GM23338 (cell line): Measurements from ENCODE around the gene GRK2. TPM values are rescaled to one million over a fixed set of nuclear protein-coding genes. Genes with fewer than 3 reads are reported as not detected.

Experiments used
- ATAC-seq: fragments of 200-7000 bp; cut with Tn5 transposase; 3 replicates; pipeline ENCODE4 v1.9.1; 2020
- DNase-seq: peaks from one replicate; pipeline ENCODE4 v3.0.0-alpha.2; 2015; ENCODE audit warnings: low spot score
- H2AFZ ChIP-seq: fragments of 200-600 bp; sonication (generic); 2 replicates; pipeline ENCODE4 v1.8.0; 2016; ENCODE audit warnings: antibody characterized with exemption, mild to moderate bottlenecking, moderate library complexity
- H3F3A ChIP-seq: fragments of 200-600 bp; sonication (generic); replicated peaks from 2 replicates; pipeline ENCODE4 v1.8.0; 2017; ENCODE audit warnings: antibody characterized with exemption, mixed run types, low read depth
- H3K27ac ChIP-seq: fragments of 200-600 bp; sonication (generic); 2 replicates; pipeline ENCODE4 v1.6.1; 2016; ENCODE audit warnings: low read depth
- H3K27me3 ChIP-seq: fragments of 200-600 bp; sonication (generic); 2 replicates; pipeline ENCODE4 v1.8.0; 2016; ENCODE audit warnings: mild to moderate bottlenecking, mixed run types, moderate library complexity; ENCODE audit not compliant: insufficient read depth
- H3K36me3 ChIP-seq: fragments of 200-600 bp; sonication (generic); 2 replicates; pipeline ENCODE4 v1.8.0; 2016; ENCODE audit warnings: mild to moderate bottlenecking; ENCODE audit not compliant: insufficient read depth
- H3K4me1 ChIP-seq: fragments of 200-600 bp; sonication (generic); 2 replicates; pipeline ENCODE4 v1.8.0; 2016; ENCODE audit warnings: mild to moderate bottlenecking, moderate library complexity; ENCODE audit not compliant: insufficient read depth
- H3K4me2 ChIP-seq: fragments of 200-600 bp; sonication (generic); 2 replicates; pipeline ENCODE4 v1.7.1; 2017; ENCODE audit warnings: mixed run types
- H3K4me3 ChIP-seq: fragments of 200-600 bp; sonication (generic); 2 replicates; pipeline ENCODE4 v1.6.1; 2016; ENCODE audit warnings: mixed run types
- H3K79me2 ChIP-seq: fragments of 200-600 bp; sonication (generic); replicated peaks from 2 replicates; pipeline ENCODE4 v1.8.0; 2017; ENCODE audit warnings: mild to moderate bottlenecking; ENCODE audit not compliant: insufficient read depth
- H3K9me2 ChIP-seq: fragments of 200-600 bp; sonication (generic); 2 replicates; pipeline ENCODE4 v1.8.0; 2017; ENCODE audit not compliant: insufficient read depth
- H4K20me1 ChIP-seq: fragments of 200-600 bp; sonication (generic); replicated peaks from 2 replicates; pipeline ENCODE4 v1.8.0; 2017; ENCODE audit warnings: mild to moderate bottlenecking; ENCODE audit not compliant: insufficient read depth
- H3K27ac Mint-ChIP-seq: 2 replicates; pipeline ENCODE4 v1.8.0; 2020; ENCODE audit warnings: inconsistent platforms, mild to moderate bottlenecking, moderate library complexity, mixed read lengths
- H3K27me3 Mint-ChIP-seq: 3 replicates; pipeline ENCODE4 v1.8.0; 2022; ENCODE audit warnings: low read depth, mild to moderate bottlenecking, moderate library complexity, mixed read lengths, inconsistent platforms; ENCODE audit not compliant: insufficient read depth, poor library complexity
- H3K36me3 Mint-ChIP-seq: 3 replicates; pipeline ENCODE4 v1.8.0; 2021; ENCODE audit warnings: low read depth, mild to moderate bottlenecking, inconsistent platforms, moderate library complexity, mixed read lengths
- H3K4me1 Mint-ChIP-seq: 3 replicates; pipeline ENCODE4 v1.8.0; 2020; ENCODE audit warnings: mild to moderate bottlenecking, inconsistent platforms, mixed read lengths
- H3K4me3 Mint-ChIP-seq: 3 replicates; pipeline ENCODE4 v1.8.0; 2021; ENCODE audit warnings: moderate library complexity, mild to moderate bottlenecking, inconsistent platforms, mixed read lengths
- H3K9me3 Mint-ChIP-seq: 3 replicates; pipeline ENCODE4 v1.8.0; 2020; ENCODE audit warnings: moderate library complexity, mild to moderate bottlenecking, inconsistent platforms, mixed read lengths
- CREB1 ChIP-seq: fragments of 250-450 bp; sonication (Bioruptor Pico); IDR thresholded peaks from 2 replicates; pipeline ENCODE4 v1.5.0; 2020; ENCODE audit warnings: low read depth, mild to moderate bottlenecking, moderate library complexity
- ETS1 ChIP-seq: IDR thresholded peaks from 2 replicates; pipeline ENCODE4 v1.6.1; 2016; ENCODE audit warnings: antibody characterized with exemption
- EZH2phosphoT487 ChIP-seq: fragments of 200-600 bp; sonication (generic); IDR thresholded peaks from one replicate; pipeline ENCODE4 v1.8.1; 2018; ENCODE audit warnings: antibody characterized with exemption; ENCODE audit not compliant: unreplicated experiment
- JUNB ChIP-seq: IDR thresholded peaks from one replicate; pipeline ENCODE4 v1.6.1; 2016; ENCODE audit warnings: antibody characterized with exemption; ENCODE audit not compliant: unreplicated experiment
- NANOG ChIP-seq: IDR thresholded peaks from 2 replicates; pipeline ENCODE4 v1.6.1; 2016; ENCODE audit warnings: antibody characterized with exemption, borderline replicate concordance
- POLR2AphosphoS5 ChIP-seq: IDR thresholded peaks from 2 replicates; pipeline ENCODE4 v1.6.1; 2016; ENCODE audit warnings: antibody characterized with exemption, low read depth
- REST ChIP-seq: IDR thresholded peaks from one replicate; pipeline ENCODE4 v1.6.1; 2018; ENCODE audit warnings: antibody characterized with exemption; ENCODE audit not compliant: unreplicated experiment
- STAT1 ChIP-seq: IDR thresholded peaks from one replicate; pipeline ENCODE4 v1.6.1; 2016; ENCODE audit warnings: antibody characterized with exemption; ENCODE audit not compliant: unreplicated experiment
- ZNF114 ChIP-seq: fragments of 250-450 bp; sonication (Bioruptor Pico); IDR thresholded peaks from 2 replicates; pipeline ENCODE4 v1.5.0; 2020; ENCODE audit warnings: mild to moderate bottlenecking, moderate library complexity
- ZNF331 ChIP-seq: fragments of 250-450 bp; sonication (Bioruptor Pico); IDR thresholded peaks from 2 replicates; pipeline ENCODE4 v1.5.0; 2020; ENCODE audit warnings: low read depth, mild to moderate bottlenecking, moderate library complexity
- polyA plus RNA-seq: library from polyadenylated mRNA; unstranded; fragments of >200 nt; fragmentation: Nextera tagmentation; extraction: Ambion mirVana; gene quantifications from 2 replicates; pipeline ENCODE4 v1.2.1, GENCODE V29; 2016
- total RNA-seq: library from RNA; depleted of rRNA; stranded (reverse); fragments of >200 nt; shearing (Covaris generic); gene quantifications from 2 replicates; pipeline ENCODE4 v1.2.3, GENCODE V29; 2014

Gene GRK2
- total and polyA plus RNA-seq, 2 experiments from 2014 or later: 19.5 to 72.5 TPM

GRCh38 chr11:67282876-67283371 lies 16.7 kb downstream of the GRK2 start:
- H3K36me3 ChIP-seq: peaks cover 7% of the 10 kb centered on the region
- H4K20me1 ChIP-seq: no peaks in the 10 kb centered on the region; the same call in 1 of the 2 replicates
- Mint-ChIP-seq H3K27ac (no peak overlapping the region), H3K9me3 (no peaks in the 10 kb centered on the region), H3K27me3 (peaks cover 10% of the 10 kb centered on the region), H3K36me3 (peaks cover 37% of the 10 kb centered on the region), H3K4me1 (peaks cover 10% of the 10 kb centered on the region), H3K4me3 (no peak overlapping the region)
- no peaks in the 10 kb centered on the region for H3K79me2 ChIP-seq
- 0 out of 2 replicates have a peak, but pooled peaks cover 6% of the 10 kb centered on the region for H3F3A ChIP-seq
- DNase-seq (no peak), ATAC-seq (no peak)
- no peaks in the 10 kb centered on the region for H3K27me3 ChIP-seq
- H3K4me1 ChIP-seq: peaks cover 6% of the 10 kb centered on the region
- no peak overlapping the region for H3K4me3 ChIP-seq
- no peaks in the 10 kb centered on the region for H3K9me2 ChIP-seq
- no peak overlapping the region for H3K27ac ChIP-seq
- H2AFZ ChIP-seq: no peak overlapping the region
- H3K4me2 ChIP-seq: no peak overlapping the region
- TF ChIP-seq JUNB: no peak
- TF ChIP-seq REST: no peak
- no peak for TF ChIP-seq NANOG
- no peak for TF ChIP-seq ZNF114
- TF ChIP-seq ZNF331 (CRISPR knock-in tag): no peak
- no peak for TF ChIP-seq STAT1
- TF ChIP-seq POLR2AphosphoS5: no peak
- TF ChIP-seq ETS1: no peak

GRCh38 chr11:67283481-67283963 lies 17.2 kb downstream of the GRK2 start:
- Histone ChIP-seq H3K27me3 (no peaks in the 10 kb centered on the region), H3K9me2 (no peaks in the 10 kb centered on the region), H4K20me1 (no peaks in the 10 kb centered on the region), H3K4me1 (peaks cover 10% of the 10 kb centered on the region), H3K4me2 (no peak overlapping the region), H3K4me3 (no peak overlapping the region), H2AFZ (no peak overlapping the region), H3K79me2 (no peaks in the 10 kb centered on the region), H3F3A (0 out of 2 replicates have a peak, but pooled peaks cover 11% of the 10 kb centered on the region), H3K36me3 (peaks cover 7% of the 10 kb centered on the region), H3K27ac (no peak overlapping the region)
- H3K4me1 Mint-ChIP-seq: peaks cover 12% of the 10 kb centered on the region
- no peak overlapping the region for H3K27ac Mint-ChIP-seq
- ATAC-seq (no peak), DNase-seq (no peak)
- H3K27me3 Mint-ChIP-seq: peaks cover 12% of the 10 kb centered on the region
- H3K36me3 Mint-ChIP-seq: peaks cover 38% of the 10 kb centered on the region
- H3K9me3 Mint-ChIP-seq: no peaks in the 10 kb centered on the region
- no peak overlapping the region for H3K4me3 Mint-ChIP-seq
- TF ChIP-seq REST (no peak), STAT1 (no peak), NANOG (no peak), ZNF114 (no peak), ZNF331 (CRISPR knock-in tag) (no peak), EZH2phosphoT487 (no peak), POLR2AphosphoS5 (no peak), ETS1 (no peak), CREB1 (CRISPR knock-in tag) (no peak)
